NCI-H82 treated with DMSO at 0.1 percent for 48 hours (cell line): Measurements from ENCODE around the gene ADCY9.
A peak's percentile ranks its signal among the peaks of the same experiment; 100 is the strongest.

Source experiments
- DNase-seq: peaks from one replicate; lab custom pipeline; 2025; ENCODE audit not compliant: unreplicated experiment; lab: John Stamatoyannopoulos, UW

The ADCY9 gene

GRCh38 chr16:4006397-4006999 is 109.7 kb downstream of the ADCY9 start:
- DNase-seq, result no peak

- no peak for DNase-seq
Observed at GRCh38 chr16:4005731-4006130, 110.5 kb downstream of the ADCY9 start.

GRCh38 chr16:4005281-4005680 is 111.0 kb downstream of the ADCY9 start:
- DNase-seq, result no peak

- DNase-seq, result no peak
Observed at GRCh38 chr16:4004206-4004605, 112.0 kb downstream of the ADCY9 start.

GRCh38 chr16:4003576-4003975 is 112.7 kb downstream of the ADCY9 start:
- no peak for DNase-seq

GRCh38 chr16:4003166-4003565 is 113.1 kb downstream of the ADCY9 start:
- DNase-seq, result no peak

GRCh38 chr16:4002121-4002520 is 114.1 kb downstream of the ADCY9 start:
- no peak for DNase-seq

GRCh38 chr16:3999479-4000325 is 116.5 kb downstream of the ADCY9 start:
- peak; percentile 33 for DNase-seq

GRCh38 chr16:3998793-3999478 is 117.3 kb downstream of the ADCY9 start:
- DNase-seq, result peak; percentile 7

- no peak for DNase-seq
Observed at GRCh38 chr16:3997231-3997841, 118.9 kb downstream of the ADCY9 start.

- DNase-seq, result no peak
Observed at GRCh38 chr16:3995001-3995400, 121.2 kb downstream of the ADCY9 start.

- DNase-seq, result no peak
Observed at GRCh38 chr16:3993052-3993785, 123.0 kb downstream of the ADCY9 start.

GRCh38 chr16:3992297-3993051 is 123.8 kb downstream of the ADCY9 start:
- DNase-seq, result no peak

GRCh38 chr16:3988824-3989223 is 127.4 kb downstream of the ADCY9 start:
- DNase-seq, result no peak

GRCh38 chr16:3988011-3988410 is 128.2 kb downstream of the ADCY9 start:
- no peak for DNase-seq

GRCh38 chr16:3987231-3987630 is 129.0 kb downstream of the ADCY9 start:
- no peak for DNase-seq

- no peak for DNase-seq
Observed at GRCh38 chr16:3986235-3986544, 130.1 kb downstream of the ADCY9 start.

- no peak for DNase-seq
Observed at GRCh38 chr16:3984111-3985060, 131.9 kb downstream of the ADCY9 start.

GRCh38 chr16:3983081-3983520 is 133.1 kb downstream of the ADCY9 start:
- DNase-seq, result peak; percentile 23
